ENCODE data around the gene CDH26. TPM values are rescaled to one million over a fixed set of nuclear protein-coding genes. Genes with fewer than 3 reads are reported as not detected.

Gene CDH26
- total RNA-seq, 2 experiments from 2014 or later: 1.0 to 1.7 TPM

DNA sequence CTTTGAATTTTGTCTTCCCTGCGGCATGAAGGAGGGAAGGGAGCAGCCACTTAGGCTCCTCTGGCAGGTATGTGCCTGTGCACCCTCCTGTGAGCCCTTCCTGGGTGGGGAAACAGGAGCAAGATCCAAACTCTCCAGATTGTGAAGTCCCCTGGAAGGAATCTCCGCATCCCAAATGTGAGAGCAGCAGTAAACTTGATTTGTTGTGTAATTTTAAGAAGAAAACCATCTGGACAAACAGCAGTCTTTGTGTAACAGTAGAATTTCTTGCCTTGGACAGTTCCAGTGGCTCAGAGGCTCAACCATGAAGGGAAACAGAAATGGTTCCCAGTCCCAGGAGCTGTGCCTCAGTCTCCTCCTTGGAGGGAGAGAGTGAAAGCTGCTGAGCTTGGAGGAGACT, 39.7 kb downstream of the CDH26 start:
- H3K27ac Mint-ChIP-seq: no peak overlapping the region
- no peaks in the 10 kb centered on the region for H3K9me3 Mint-ChIP-seq
- intact Hi-C loops (cut with micrococcal nuclease): no loop called here
- no peaks in the 10 kb centered on the region for H3K36me3 Mint-ChIP-seq (ENCODE audit: low read depth)
- no peak for DNase-seq
- H3K27me3 Mint-ChIP-seq: peaks cover 3% of the 10 kb centered on the region
- POLR2A ChIA-PET: no interaction called here
- TF ChIP-seq, protein P1, sequence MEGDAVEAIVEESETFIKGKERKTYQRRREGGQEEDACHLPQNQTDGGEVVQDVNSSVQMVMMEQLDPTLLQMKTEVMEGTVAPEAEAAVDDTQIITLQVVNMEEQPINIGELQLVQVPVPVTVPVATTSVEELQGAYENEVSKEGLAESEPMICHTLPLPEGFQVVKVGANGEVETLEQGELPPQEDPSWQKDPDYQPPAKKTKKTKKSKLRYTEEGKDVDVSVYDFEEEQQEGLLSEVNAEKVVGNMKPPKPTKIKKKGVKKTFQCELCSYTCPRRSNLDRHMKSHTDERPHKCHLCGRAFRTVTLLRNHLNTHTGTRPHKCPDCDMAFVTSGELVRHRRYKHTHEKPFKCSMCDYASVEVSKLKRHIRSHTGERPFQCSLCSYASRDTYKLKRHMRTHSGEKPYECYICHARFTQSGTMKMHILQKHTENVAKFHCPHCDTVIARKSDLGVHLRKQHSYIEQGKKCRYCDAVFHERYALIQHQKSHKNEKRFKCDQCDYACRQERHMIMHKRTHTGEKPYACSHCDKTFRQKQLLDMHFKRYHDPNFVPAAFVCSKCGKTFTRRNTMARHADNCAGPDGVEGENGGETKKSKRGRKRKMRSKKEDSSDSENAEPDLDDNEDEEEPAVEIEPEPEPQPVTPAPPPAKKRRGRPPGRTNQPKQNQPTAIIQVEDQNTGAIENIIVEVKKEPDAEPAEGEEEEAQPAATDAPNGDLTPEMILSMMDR (IDR thresholded peaks at IDR 0.05): no peak
- ATAC-seq: no peak
- no peaks in the 10 kb centered on the region for H3K4me1 Mint-ChIP-seq (ENCODE audit: low read depth)
- no peak overlapping the region for H3K4me3 Mint-ChIP-seq
- CTCF ChIA-PET: interaction anchor here (0.9 kb wide), 1 partner anchor 14 kb away, joined by 3 read pairs; no protein-coding TSS in a partner anchor

DNA sequence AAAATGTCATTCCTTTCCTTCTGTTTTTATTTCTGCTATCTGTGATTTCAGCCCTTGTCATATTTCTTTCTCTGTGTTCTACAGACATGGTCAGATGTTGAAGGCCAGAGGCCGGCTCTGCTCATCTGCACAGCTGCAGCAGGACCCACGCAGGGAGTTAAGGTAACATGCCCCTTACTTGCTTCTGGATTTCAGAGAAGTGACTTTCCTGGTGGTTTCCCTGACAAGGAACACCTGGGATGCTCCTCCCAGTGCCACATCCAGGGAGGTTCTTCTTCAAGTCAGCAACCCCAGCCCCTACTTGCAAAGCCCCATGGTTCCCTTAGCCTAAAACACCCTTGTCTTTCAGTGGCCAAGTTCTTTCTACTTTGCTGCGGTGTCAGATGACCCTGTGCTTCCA, 41.3 kb downstream of the CDH26 start:
- H3K27ac Mint-ChIP-seq: no peak overlapping the region
- H3K4me3 Mint-ChIP-seq: no peak overlapping the region
- TF ChIP-seq, protein P1 (IDR thresholded peaks at IDR 0.05): no peak
- H3K4me1 Mint-ChIP-seq (ENCODE audit: low read depth): no peaks in the 10 kb centered on the region
- intact Hi-C loops (cut with micrococcal nuclease): no loop called here
- DNase-seq (no peak), ATAC-seq (no peak)
- ChIA-PET POLR2A (no interaction called here), CTCF (no interaction called here)
- no peaks in the 10 kb centered on the region for H3K9me3 Mint-ChIP-seq
- no peaks in the 10 kb centered on the region for H3K36me3 Mint-ChIP-seq (ENCODE audit: low read depth)
- H3K27me3 Mint-ChIP-seq: no peaks in the 10 kb centered on the region

DNA sequence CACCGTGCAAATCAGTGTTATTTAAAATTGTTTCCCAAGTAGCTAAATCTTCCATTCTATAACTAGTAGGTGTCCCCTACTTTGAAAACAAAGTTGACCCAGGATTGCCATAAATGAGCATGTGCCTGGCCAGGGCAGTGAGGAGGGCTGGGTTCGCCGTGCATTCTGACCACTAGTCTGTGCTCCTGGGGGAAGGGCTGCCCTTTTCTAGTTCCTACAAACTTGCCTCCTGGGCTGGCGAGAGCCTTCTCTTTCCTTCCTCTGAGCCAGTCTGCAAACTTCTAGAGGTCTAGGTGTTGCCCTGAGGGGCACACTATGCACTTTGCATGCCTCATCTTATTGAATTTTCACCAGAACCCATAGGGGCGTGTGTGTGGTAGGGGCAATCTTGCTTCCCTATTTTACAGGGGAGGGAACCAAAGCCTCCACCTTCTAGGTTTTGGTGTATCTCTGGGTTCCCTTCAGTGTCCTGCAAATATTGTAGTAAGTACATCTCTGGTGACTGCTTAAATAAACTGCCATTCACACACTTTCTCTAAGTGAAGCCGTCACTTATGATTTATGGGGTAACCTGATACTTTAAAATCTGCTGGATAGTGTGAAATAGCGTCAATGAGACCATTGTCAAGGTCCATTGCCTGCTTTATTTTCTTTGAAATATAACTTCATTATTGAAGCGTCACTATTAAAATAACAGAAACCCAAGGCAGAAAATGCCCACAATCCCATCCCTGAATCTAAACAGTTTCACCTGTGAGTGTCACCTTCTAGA, 42.2 kb downstream of the CDH26 start:
- POLR2A ChIA-PET: no interaction called here
- Mint-ChIP-seq H3K4me3 (no peak overlapping the region), H3K9me3 (no peaks in the 10 kb centered on the region), H3K27ac (no peak overlapping the region), H3K4me1 (ENCODE audit: low read depth) (no peaks in the 10 kb centered on the region), H3K27me3 (no peaks in the 10 kb centered on the region), H3K36me3 (ENCODE audit: low read depth) (no peaks in the 10 kb centered on the region)
- TF ChIP-seq, protein P1 (IDR thresholded peaks at IDR 0.05): no peak
- intact Hi-C loops (cut with micrococcal nuclease): no loop called here
- DNase-seq (no peak), ATAC-seq (no peak)
- CTCF ChIA-PET: interaction anchor here (1.4 kb wide), 1 partner anchor 8 kb away, joined by 3 read pairs; no protein-coding TSS in a partner anchor

DNA sequence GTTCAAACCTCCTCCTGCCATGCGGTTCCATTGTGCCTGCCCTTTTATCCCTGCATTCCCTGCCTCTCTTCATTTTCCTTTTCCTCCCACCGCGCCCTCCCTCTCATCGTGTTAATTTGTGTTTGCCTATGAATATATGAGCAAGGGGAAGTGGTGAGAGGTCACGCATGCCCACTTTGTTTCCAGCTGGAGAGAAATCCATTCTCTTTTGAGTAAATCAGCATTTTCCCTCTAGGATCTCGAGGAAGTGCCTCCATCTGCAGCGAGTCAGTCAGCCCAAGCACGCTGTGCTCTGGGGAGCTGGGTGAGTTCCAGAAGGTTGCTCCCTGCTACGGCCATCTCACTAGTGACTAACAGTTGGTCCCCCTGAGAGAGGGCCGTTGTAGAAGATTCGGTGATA, 42.9 kb downstream of the CDH26 start:
- H3K27ac Mint-ChIP-seq: no peak overlapping the region
- ATAC-seq (no peak), DNase-seq (no peak)
- H3K27me3 Mint-ChIP-seq: no peaks in the 10 kb centered on the region
- intact Hi-C loops (cut with micrococcal nuclease): no loop called here
- TF ChIP-seq, protein P1 (IDR thresholded peaks at IDR 0.05): no peak
- CTCF ChIA-PET: interaction anchor here (1.4 kb wide), 1 partner anchor 8 kb away, joined by 3 read pairs; no protein-coding TSS in a partner anchor
- no peaks in the 10 kb centered on the region for H3K9me3 Mint-ChIP-seq
- H3K4me3 Mint-ChIP-seq: no peak overlapping the region
- no peaks in the 10 kb centered on the region for H3K4me1 Mint-ChIP-seq (ENCODE audit: low read depth)
- no peaks in the 10 kb centered on the region for H3K36me3 Mint-ChIP-seq (ENCODE audit: low read depth)
- POLR2A ChIA-PET: no interaction called here

DNA sequence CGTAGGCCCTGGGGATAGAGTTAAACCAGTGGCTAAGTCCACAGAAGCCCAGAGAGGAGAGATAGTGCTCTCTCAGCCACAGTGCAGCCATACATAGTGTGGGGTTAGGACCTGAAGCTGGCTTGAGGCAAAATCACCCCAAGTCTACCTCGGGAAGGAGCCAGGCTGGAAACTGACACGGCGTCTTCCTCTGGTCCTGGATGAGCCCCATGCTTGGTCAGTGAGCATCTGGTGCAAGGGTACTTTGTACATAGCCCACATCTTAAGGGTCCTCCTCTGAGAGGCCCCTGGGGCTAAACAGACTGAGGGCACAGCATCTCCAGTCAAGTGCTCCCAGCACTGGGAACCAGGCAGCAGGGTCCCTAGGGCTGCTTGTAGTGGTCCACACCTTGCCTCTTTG, 45.6 kb downstream of the CDH26 start:
- ChIA-PET POLR2A (no interaction called here), CTCF (no interaction called here)
- ATAC-seq: no peak

More for the DNA sequence above, 45.6 kb downstream of the CDH26 start:
- Mint-ChIP-seq H3K27ac (no peak overlapping the region), H3K4me3 (no peak overlapping the region), H3K4me1 (ENCODE audit: low read depth) (no peaks in the 10 kb centered on the region), H3K9me3 (no peaks in the 10 kb centered on the region), H3K36me3 (ENCODE audit: low read depth) (no peaks in the 10 kb centered on the region), H3K27me3 (no peaks in the 10 kb centered on the region)
- TF ChIP-seq, protein P1 (IDR thresholded peaks at IDR 0.05): no peak
- intact Hi-C loops (cut with micrococcal nuclease): no loop called here
- DNase-seq: no peak

All from activated CD8-positive, alpha-beta T cell treated with anti-CD3 and anti-CD28 coated beads for 36 hours (primary cell).